GM18861 (cell line): ENCODE measurements around the gene PSKH1.
"Not testable (repeated sequence)": the region's sequence is repeated elsewhere in the genome, so short reads cannot be mapped to it uniquely, and the experiment has no call there.

Source experiments
- ATAC-seq: cut with Tn5 transposase; IDR thresholded peaks from one replicate; pipeline ENCODE4 v1.9.1; 2021; ENCODE audit not compliant: unreplicated experiment

The PSKH1 gene

DNA sequence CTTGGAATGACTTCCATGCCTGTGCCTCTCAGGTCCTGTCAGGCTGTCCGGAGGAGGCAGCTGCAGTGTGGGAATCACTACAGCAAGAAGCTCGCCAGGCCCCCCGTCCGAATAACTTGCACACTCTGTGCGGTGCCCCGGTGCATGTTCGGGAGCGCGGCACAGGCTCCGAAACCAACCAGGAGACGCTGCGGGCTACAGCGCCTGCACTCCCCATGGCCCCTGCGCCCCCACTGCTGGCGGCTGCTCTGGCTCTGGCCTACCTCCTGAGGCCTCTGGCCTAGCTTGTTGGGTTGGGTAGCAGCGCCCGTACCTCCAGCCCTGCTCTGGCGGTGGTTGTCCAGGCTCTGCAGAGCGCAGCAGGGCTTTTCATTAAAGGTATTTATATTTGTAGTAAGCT is 7.1 kb upstream of the PSKH1 start:
- no peak for ATAC-seq

DNA sequence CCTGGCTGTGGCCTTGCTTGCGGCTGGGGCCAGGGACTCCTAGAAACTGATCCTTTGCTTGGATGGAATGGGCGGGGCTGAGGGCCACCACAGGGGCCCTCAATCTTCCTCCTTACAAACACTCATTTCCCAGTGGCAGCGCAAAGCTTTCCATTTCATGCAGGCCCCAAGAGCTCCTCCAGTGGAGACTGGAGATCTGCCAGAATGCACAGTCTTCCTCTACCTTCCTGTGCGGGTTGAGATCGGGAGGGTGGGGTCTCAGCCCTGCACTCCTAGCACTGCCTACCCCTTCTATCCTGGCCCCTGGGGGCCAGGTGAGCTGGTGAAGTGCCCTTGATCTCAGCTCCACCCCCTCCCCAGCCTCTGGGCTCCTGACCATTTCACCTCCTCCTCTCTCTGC is 6.7 kb upstream of the PSKH1 start:
- ATAC-seq: no peak

DNA sequence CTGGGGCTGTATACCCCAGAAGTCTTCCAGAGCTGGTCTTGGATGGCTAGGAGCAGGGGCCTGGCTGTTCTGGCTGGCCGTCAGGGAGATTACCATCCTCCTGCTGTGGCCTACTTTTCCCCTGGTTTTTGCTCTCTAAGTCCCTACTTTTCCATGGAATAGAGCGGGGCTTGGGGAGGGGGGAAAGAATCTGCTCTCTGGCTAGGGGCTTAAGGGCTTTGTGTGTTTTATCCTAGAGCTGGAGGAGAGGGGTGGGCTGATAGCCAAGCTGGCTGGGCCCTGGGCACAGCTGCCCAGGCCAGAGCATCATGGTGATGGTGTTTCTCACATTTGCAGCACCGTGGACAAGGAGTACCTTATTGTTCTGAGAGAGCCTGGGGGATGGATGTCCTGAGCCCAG is 4.7 kb upstream of the PSKH1 start:
- no peak for ATAC-seq

DNA sequence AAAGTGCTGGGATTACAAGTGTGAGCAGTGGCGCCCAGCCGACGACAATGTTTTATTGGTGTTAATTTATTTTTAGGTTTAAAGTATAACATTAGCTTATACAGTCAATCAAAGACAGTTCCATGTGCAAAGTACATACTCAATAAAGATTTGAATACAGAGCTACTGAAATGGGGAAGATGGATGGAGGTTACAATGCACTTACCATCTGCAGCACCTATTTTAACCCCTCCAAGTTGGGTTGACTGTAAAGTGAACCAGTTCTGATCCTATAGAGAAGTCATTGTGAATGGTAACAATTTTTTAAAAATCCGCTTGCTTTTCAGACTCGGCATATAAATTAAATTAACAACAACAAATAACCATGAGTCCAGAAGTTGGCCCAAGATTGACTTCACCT is 679 bp upstream of the PSKH1 start:
- ATAC-seq: no peak

DNA sequence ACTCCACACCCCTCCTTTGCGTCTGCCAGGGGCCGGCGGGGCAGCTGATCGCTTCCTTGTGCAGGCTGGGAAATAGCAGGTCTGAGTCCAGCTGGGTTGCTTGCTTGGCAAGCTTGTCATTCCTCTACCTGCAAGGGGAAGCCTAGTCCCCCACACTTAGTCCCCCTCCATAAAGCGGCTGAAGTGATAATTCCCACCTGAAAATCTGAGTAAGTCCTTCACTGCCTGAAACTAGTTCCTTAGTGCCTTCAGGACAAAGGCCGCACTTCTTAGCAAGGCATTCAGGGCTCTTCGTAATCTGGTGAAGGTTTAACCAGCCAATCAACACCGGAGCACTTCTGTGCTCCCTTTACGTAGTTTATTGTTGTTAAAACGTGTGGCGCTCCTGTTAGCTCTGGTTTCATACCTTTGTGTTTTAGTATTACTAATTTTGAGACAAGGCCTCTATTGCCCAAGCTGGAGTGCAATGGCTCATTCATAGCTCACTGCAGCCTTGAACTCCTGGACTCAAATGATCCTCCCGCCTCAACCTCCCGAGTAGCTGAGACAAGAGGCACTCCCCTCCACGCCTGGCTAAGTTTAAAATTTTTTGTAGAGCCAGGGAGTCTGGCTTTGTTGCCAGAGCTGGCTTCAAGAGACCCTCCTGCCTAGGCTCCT is 817 bp downstream of the PSKH1 start:
- no peak for ATAC-seq

DNA sequence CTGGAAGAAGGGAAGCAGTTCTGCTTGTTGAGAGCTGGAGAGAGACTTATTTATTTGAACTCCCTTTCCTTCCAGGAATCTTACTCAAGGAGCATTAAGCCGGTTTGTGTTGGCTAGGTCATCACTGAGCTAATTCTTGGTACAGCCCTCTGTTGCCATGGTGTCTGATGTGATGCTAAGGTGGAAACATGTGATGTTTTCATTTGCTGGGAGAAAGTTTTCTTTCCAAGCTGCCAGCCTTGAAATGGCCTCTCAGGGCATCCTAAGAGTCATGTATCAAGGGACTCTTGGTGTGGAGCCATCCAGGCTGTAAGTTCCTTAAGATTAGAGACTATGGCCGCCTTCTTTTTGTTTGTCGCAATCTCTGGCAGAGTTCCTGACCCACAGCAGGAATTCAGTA is 4.2 kb downstream of the PSKH1 start:
- ATAC-seq: no peak

DNA sequence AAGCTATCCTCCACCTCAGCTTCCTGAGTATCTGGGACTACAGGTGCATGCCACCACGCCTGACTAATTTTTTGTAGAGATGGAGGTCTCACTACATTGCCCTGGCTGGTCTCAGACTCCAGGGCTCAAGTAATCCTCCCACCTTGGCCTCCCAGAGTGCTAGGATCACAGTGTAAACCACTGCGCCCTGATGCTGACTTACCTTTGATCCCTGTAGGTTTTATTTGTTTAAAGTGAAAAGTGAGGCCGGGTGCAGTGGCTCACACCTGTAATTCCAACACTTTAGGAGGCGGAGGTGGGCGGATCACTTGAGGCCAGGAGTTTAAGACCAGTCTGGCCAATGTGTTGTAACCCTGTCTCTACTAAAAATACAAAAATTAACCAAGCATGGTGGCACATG is 8.7 kb downstream of the PSKH1 start:
- ATAC-seq: no peak

DNA sequence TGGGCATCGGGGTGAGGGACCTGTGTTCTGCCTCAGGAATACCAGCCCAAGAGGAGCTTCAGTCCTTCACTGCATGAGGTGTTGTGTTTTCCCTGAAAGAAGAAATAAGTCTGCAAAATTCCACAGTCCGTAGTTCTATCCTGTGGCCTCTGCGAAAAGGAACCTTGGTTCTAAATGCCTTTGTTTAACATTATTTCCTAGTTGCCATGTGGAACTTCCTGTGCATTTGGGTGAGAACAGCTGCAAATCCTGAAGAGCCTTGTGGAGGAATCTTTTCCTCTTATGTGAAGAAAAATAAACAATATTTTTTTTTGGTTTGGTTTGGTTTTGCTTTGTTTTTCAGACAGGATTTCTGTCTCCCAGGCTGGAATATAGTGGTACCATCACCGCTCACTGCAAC is 9.8 kb downstream of the PSKH1 start:
- no peak for ATAC-seq

DNA sequence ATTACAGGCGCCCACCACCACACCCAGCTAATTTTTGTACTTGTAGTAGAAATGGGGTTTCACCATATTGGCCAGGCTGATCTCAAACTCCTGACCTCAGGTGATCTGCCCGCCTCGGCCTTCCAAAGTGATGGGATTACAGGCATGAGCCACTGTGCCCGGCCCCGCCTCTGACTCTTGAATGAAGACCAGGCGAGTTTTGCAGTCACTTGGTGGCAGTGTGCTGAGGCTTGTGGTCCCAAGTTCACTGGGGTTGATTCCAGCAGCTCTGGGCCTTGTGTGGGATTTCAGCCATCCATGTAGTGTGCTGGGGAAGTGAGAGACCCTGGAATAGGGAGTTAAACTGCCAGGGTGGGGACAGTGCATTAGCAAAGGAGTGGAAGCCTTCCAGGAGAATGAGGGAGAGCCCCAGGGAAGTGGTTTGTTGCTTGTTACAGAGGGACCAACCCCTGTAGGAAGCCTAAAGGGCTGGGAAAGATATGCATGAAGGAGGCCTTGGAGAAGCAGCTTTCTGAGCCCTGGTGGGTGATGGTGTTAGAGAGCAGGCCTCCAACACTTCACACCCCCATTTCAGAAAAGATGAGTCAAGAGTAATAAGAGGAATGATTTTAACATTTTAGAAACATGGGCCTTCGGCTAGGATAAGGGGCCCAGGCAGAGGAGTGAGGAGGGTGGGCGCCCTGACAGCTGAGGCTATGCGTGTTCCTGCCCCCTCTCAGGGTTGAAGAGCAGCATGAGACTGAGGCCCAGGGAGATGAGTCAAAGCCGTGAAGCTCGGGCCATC is 14.5 kb downstream of the PSKH1 start:
- no peak for ATAC-seq

DNA sequence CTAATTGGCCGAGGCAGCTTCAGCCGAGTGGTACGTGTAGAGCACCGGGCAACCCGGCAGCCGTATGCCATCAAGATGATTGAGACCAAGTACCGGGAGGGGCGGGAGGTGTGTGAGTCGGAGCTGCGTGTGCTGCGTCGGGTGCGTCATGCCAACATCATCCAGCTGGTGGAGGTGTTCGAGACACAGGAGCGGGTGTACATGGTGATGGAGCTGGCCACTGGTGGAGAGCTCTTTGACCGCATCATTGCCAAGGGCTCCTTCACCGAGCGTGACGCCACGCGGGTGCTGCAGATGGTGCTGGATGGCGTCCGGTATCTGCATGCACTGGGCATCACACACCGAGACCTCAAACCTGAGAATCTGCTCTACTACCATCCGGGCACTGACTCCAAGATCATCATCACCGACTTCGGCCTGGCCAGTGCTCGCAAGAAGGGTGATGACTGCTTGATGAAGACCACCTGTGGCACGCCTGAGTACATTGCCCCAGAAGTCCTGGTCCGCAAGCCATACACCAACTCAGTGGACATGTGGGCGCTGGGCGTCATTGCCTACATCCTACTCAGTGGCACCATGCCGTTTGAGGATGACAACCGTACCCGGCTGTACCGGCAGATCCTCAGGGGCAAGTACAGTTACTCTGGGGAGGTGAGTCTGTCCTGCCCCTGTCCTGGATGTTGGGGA is 16.1 kb downstream of the PSKH1 start:
- no peak for ATAC-seq

DNA sequence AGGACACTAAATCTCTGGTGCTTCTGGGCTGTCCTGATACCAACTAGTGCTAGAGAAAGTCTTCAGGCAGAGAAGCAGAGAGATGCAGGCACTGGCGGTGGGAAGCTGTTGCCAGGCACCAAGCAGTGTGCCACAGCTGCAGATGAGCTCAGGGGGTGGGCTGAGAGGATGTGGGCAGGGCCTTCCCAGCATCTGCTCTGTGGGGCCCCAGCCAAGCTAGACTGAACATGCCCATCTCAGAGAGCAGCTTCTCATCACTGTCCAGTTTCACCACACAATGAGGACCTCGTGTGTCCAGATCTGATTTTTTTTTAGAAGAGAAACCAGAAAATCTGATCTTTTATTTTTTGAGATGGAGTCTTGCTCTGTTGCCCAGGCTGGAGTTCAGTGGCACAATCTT is 17.1 kb downstream of the PSKH1 start:
- no peak for ATAC-seq

DNA sequence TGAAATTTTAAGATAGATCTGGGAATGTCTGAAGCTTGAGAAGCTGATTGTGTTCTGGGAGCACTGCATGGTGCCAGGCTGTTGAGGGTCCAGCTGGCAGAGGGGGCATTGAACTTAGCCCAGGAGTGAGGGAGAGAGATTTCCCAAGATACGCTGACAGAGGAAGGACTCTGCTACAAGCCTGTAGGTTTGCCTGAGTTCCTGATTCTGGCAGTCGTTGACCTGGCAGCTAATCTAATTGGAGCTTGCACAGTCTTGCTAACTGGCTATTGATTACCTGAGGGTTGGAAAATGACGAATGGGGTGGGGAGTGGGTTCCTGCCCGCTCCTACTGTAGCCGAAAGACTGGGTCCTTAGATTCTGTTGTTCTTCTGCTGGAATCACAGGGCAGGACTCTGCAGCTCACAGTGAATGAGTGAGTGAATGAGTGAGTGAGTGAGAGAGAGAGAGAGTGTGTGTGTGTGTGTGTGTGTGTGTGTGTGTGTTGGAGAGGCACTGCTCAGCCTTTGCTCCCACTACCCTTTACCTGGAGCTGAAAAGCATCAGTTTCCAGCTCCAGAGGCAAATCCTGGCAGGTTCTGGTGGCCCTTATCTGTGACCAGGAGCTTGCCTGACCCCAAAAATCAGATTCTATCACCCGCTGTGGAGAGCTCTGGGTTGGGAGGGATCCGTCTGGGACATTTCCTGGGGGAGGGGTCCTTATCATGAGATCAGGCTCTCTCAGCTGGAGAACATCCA is 21.9 kb downstream of the PSKH1 start:
- ATAC-seq: no peak

DNA sequence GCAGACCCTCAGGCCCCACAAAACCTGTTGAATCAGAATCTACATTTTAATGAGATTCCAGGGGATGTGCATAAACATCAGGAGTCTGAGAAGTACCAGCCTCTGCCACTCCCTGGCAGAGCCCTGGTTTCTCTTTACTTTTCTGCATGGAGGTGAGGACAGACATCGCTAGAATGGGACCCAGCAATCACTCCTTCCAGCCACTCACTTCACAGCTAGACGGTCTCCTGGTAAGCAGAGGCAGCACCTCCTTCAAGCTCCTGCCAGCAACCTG is 22.4 kb downstream of the PSKH1 start:
- ATAC-seq: not testable (repeated sequence)

DNA sequence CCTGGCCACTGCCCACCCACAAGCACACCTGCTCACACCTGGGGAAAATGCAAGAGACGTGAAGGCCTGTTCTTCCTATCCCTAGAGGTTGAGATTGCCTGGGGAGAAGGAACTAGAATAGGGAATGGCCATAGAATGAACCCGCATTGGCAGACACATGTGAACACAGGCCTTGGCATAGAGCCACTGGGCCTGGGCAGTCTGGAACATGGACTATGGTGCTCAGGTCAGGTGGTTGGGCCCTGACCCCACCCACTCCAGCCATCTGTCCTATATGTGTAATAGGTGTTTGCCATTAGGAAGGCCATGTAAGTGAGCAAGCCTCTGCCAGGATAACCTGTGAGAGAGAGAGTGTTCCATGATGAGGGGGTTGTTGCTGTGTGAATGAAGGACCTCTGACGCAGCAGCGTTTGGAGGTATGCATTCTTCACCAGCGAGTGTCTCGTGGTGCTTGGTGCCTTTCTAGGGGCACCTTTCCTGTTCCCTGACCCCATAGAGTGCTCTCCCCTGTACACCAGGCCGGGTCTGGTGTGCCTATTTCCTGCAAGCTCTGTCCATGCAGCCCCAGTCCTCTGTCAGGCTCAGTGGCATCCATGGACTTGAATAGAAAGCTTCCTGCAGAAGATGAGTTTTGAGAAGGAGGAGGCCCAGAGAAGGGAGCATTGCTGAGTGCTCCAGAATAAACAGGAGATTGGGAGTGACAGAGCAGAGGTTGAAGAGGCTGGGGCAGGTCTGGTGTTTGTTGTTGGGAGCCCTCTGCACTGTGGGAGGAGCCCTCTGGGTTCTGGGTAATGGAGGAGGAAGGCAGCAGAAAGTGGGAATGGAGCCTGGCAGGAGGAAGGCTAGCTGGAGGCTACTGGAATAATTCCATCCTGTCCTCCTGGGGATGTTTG is 23.0 kb downstream of the PSKH1 start:
- no peak for ATAC-seq

DNA sequence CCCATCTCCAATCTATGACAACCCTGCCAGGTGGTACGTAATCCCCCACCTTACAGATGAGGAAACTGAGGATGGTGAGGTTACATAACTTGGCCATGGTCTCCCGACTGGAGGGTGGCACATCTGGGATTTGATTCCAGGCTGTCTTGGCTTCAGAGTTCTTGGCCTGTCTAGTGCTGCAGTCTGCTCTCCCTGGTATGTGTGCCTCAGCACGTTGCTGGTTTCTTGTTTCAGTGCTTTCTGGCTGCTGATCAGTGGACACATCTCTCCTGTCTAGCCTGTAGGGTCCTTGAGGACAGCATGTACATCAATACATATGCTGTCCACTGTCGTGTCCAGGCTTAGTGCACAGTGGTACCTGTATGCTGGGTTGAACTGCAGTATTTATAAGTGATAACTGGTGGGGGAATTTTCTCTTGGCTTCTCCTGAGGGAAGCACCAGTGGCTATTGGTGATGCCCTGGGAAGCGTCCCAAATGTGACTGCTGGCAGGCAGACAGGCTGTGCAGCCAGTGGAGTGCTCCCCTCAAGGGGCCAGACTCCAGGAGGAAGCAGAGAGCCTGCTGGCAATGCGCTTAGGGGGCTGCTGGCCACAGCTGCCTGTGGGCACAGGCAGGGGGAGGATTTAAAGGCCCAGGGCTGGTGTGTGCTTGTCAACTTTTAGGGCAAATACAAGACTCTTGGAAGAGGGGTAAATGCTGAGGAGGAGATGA is 24.2 kb downstream of the PSKH1 start:
- ATAC-seq: no peak

DNA sequence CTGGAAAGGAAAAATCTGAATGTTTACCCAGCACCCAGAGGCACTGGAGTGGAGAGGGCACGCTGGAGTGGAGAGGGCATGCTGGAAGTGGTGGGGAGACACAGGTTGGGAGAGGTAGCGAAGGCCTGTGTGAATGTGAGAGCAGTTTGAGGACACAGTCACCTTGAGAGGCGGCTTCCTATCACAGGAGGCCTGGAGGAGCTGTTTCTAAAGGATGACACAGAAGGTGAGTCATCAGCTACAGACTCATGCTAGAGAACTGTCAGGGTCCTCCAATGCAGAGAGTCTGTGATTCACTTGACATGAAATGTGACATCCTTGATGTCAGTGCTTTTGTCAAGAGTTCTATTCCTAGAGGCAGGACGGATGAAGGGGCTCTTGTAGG is 24.8 kb downstream of the PSKH1 start:
- ATAC-seq: no peak

DNA sequence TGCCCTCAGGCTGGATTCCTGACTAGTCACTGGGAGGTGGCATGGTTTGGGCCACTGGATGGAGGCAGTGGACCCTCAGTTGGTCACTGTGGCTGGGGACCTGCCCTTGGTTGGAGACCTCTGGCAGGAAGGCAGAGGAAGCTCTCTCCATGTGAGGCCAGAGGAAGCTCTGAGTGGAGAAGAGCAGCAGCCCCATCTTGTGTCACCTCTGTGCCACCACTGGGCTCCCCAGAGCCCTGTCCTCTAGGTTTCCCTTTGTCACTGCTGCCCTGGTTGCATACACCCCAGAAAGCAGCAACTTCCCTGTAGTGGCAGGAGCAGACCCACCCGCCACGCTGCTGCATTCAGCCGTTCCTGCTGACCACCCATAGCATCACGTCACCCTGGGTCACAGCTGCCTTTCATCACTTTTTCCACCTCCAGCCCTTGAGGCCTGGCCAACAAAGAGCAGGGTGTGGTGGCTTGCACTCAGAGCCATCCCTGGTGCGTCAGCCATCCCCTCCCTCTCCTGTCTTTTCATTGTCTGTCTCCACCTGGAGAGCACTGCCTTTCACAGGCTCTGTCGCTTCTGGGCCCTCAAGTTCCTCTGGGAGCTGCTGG is 26.7 kb downstream of the PSKH1 start:
- no peak for ATAC-seq

DNA sequence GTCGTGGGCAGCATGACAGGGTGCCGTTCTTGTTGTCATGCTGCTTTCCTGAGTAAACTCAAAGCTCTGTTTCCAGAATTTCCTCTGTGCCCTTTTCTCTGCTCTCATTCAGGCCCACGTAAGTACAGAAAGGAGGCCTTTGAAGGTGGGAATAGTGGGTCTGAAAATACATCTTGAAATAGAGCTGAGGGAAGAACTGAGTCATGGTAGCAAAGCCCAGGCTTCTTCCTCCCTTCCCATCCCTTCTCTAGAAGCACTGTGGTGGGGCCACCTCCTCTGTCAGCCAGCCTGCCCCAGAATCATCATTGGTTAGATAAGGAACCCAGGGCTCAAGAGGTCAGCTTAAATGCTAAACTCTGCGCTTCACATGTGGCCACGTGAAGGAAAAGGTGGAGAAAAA is 29.2 kb downstream of the PSKH1 start:
- no peak for ATAC-seq

DNA sequence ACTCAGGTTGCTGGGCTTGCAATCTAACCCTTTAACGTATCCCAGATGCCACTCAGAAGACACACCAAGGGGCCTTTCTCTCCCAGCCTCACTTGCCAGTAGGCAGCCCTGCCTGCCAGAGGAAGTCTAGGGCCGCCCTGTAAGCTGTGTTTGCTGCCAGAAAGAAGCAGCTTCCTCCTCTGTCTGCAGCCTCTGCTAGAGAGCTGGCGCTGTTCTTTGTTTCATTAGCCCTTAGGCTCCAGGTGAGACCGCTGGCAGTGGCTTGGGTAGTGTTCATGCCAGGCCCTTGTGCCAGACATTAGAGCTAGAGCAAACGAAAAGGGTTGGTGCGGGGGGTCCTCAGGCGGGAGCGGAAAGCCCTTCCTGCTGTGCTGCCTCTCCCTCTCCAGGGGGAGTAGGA is 29.7 kb downstream of the PSKH1 start:
- ATAC-seq: no peak
